Stimulated activated CD8-positive, alpha-beta memory T cell treated with anti-CD3 and anti-CD28 coated beads, Interleukin-15, amount 100 ng/mL, for 4 hours (primary cell): ENCODE results near the gene CADPS2.

Experiments
- DNase-seq, 2 donors: peaks; one replicate each; pipeline ENCODE4 v3.0.0-alpha.2; 2020; ENCODE audit warnings: low read depth in 2 of 2

Gene CADPS2

DNA sequence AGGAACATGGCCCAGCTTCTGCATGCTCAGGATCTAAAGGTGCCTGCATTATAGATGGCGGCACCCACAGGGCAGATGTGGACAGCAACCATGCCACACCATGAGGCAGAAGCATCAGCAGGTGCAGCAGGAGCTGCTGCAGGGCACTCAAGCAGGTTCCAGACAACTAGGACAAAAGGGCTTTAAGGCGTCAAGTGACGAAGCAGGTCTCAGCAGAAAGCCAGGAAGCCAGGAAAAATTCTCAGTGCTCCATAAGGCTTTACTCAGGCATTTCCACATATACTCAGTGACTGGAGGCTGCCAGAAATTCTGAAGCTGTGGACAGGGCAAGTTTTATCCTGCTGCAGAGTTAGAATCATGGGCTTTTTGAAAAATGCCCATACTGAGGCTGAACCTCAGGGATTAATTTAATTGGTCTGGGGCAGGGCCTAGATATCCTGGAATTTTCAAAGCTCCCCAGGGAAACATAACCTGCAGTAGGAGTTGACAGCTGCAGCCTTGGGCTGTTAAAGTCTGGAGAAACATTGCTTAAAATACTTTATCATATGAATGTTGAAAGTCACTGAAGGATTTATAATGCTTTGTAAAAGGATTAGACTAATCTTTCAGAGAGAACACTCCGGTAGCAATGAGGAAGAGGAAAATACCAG lies 115.4 kb downstream of the CADPS2 start:
- no peak for DNase-seq

DNA sequence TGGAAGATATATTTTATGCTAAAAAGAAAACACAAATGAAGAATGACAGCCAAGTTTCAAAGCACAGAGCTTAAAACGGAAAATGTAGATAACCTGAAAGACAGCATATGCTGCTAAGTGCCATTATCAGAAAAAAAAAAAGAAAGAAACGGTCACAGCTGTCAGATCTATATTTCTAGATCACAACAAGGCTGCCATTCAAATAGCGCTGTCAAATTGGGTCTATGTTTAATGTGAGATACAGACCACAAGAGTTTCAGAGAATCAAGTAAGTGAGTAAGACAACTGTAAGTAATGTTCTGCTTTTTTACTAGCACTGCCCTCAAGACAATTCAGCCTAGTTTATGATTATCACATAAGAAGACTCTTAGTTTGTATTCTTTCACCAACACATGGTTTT lies 117.4 kb downstream of the CADPS2 start:
- DNase-seq: no peak

DNA sequence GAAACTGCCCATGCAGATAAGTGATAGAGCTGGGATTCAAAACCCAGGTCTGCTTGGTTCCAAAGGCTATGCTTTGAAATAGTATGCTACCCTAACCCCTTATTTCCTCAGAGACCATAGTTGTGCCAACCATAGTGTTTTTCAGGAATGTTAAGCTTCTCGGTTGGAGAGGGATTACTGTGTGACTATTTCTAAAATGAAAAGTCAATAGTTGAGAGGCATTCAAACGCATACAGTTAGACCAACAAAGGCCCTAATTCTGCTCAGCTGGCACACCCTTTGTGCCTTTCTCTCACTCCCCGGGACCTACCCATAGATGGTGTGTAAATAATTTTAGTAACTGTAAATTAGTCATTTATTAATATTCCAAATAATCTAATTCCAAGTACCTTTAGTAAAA lies 118.9 kb downstream of the CADPS2 start:
- DNase-seq: no peak

DNA sequence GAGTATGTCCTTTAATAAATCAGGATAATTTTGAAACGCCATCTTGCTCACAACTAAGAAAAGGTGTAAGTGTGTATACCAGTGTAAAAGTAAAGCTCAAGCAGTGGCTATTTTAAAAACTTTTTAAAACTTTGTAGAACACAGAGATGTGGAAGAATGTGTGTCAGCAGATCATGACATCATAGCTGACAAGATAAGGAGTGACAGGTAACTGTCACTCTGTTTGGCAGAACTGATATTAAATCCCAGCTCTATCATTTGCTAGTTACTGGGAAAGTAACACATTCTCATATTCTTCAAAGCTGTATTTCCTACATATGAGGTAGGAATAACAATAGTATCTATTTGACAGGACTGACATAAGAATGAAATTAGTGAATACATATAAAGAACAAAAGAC lies 119.7 kb downstream of the CADPS2 start:
- DNase-seq: no peak

DNA sequence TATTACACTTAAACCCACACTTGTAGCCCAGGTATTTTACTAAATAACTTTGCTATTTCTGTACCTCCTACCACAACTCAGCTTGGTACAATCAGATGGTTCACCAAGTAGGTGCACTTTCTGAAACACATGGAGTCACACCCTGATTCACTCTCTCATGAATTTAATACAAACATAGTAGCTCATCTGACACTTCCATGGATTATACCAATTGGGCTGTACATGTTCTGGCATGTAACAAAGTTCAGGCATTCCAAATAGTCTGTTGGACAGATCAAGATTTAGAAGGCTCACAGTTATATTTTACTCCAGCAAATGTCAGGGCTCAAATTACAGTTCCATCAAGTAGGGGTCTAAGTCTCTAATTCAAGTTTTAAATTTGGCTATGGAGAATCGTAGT lies 121.4 kb downstream of the CADPS2 start:
- no peak for DNase-seq

DNA sequence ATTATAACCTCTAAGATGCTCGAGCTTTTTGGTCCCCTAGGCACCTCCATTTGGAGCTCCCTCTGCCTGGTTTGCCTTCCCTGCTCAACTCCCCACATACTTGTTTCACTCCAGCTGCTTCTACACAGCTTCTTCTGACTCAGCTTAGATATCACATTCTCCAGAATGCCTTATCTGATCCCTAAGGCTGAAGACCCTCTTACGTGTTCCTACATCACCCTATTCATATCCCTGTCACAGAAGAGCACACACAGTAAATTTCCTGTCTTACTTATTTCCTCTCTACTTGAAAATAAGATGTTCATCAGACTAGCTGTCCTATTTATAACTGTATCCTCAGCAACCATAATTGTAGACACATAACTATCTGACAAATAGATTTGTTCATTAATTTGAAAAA lies 122.2 kb downstream of the CADPS2 start:
- no peak for DNase-seq

DNA sequence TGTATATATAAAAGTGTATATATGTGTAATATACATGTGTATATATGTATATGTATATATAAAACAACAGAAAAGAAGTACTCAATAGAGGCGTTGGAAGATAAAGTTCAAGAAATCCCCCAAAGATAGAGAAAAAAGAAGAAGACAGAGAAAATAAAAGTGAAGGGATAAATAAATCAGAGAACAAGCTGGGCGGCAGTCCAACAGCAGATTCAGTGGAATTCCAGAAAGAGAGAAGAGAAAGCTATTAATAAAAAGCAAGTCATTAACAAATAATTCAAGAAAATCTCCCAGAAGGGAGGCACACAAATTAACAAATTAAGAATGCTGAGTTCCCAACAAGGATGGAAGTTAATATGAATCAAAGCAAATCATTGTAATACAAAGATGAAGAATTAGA lies 124.2 kb downstream of the CADPS2 start:
- DNase-seq: no peak

DNA sequence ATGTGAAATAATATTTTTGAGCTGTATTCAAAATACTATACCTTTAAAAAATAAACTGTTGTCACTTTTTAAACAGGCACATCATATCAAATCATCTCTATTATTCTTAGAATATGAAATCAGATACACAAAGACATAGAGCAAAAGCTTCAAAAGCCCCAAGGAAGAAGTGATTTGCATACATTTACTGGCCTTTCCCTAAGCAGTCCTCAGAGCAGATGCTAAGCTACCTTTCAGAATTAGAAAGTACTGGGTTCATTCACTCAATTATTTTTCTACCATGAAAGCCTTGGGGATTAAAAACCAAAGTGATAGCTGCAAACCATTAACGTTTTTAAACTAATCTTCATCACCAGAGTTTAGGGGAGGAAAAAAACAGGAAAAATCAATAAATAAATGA lies 127.8 kb downstream of the CADPS2 start:
- no peak for DNase-seq

DNA sequence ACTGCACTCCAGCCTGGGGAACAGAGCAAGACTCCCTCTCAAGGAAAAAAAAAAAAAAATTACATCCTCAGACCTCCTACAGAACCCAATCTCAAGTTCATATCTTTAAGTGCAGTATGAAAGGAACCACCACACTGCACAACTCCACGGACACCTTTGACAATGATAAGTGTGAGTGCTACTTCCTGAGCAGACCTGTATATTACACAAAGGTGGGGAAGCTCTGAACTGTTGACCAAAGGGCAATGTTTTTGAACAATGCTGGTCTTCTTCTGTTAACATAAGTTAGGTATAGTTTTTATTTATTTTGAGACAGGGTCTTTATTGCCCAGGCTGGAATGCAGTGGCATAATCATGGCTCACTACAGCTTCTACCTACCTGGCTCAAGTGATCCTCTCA lies 129.4 kb downstream of the CADPS2 start:
- no peak for DNase-seq

DNA sequence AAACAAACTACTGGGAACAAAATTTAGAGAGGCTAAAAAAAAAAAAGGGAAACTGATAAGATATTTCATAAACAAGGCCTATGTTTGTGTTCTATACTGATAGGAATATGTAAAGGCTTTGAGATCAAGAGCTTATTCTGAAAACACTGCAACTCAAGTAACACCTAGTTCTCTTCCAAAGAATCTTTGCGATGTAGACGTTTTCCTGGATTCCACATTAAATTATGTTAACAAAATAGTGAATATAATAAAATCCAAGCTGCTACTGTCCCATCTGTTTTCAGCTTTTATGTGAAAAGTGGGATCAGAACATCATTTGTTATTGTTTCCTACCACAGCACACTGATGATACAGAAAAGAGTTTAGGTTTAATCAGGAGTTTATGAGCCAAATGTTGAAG lies 130.6 kb downstream of the CADPS2 start:
- DNase-seq: no peak

DNA sequence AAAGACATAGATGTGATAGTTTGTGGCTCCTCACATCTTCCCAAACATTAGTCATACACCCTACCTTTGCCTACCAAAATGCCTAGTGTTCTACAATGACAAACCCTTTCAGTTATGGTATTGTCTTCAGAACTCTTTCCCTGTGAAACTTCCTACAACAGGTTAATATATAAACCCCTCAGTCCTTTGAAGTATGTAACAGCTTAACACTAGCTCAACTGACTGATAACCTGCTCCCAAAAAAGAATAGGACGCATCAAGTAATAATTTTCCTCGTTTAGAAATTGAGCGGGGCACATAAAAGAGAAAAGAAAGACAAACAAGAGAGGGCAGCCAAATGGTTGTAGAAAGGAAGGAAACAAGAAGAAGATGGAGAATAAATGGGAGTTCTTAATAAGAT lies 133.7 kb downstream of the CADPS2 start:
- DNase-seq: no peak

DNA sequence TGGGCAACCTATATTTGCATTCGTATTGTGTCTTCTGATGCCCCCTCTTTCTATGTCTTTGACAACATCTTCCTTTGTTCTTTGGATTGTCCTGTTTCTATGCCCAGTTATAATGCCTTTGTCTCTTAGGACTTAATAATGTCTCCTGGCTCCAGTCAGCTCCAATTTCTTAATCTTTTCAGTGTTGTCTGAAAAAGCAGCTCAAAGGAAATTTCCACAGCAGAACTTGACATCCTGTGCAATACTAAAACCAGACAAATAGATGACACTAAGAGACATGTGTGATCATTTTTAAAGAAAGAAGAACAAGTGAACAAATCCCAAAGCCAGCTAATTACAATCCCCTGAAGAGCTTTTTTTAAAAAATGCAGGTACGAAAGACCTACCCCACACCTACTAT lies 135.9 kb downstream of the CADPS2 start:
- DNase-seq: no peak

DNA sequence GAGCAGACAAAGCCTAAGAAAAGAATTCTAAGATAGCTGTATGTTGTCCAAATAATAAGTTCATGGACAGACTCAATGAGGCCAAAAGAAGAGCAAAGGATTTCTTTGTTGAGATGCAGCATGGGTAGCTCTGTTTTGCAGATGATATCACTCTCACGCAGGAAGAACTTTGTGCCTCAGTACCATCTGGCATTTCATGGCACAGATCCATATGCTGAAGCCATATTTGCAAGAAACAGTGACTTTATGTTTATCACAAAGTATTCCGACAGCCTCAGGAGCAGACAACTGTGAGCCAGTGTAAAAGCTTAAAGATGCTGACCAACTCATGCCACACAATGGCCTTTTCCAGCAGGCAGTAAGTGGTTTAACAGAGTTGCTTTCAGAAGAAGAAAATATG lies 138.1 kb downstream of the CADPS2 start:
- DNase-seq: no peak

DNA sequence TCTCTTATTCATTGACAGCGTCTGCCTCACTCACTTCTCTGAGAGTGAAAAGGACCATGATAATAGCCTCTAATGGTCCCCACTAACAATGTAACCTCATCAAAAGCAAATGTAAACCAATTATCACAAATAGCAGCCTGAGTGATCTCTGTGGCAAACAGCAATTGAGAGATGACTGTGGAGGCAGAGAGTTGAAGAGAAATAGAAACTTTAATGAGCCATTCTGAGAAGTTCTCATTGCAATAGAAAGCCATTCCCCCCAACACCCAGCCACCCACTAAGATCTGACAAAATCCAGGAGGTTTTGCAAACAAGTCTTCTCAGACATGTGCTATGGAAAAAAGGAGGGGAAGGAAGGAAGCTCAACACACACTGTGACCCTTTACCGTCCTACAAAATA lies 139.3 kb downstream of the CADPS2 start:
- no peak for DNase-seq

DNA sequence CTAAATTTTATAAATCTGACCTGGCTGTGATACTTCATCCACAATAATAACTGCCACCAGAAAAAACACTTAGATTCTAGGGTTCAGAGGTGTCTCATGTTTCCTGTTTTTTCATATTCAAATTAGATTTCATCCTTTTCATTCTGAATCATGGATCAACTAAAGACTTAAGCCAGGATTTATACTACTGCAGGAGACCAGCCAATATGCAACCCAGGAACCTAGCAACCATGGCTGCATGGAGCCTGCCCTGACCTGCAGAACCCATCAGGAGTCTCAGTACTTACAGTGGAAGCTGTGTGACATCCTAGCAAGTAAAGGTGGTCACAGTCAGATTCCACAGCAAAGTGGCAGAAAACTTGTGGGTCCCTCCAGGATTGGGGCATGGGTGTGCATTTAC lies 143.0 kb downstream of the CADPS2 start:
- DNase-seq: no peak

DNA sequence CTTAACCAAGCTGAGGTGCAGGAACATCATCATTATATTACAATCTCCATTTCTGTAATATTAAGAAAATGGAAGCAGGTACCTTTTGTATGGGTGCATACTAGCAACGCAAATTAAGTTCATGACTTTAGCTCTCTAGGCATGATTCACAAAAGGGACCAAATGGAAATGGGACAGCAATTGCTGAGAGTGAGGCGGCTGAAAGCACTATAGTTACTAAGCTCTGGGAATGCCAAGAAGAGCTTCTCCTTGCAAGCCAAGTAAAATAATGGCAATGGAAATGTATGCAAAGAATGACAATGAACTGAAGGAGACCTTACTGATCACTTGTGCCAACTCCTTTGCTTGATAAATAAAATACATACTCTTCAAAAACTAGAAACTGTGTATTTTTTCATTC lies 147.3 kb downstream of the CADPS2 start:
- DNase-seq: no peak

DNA sequence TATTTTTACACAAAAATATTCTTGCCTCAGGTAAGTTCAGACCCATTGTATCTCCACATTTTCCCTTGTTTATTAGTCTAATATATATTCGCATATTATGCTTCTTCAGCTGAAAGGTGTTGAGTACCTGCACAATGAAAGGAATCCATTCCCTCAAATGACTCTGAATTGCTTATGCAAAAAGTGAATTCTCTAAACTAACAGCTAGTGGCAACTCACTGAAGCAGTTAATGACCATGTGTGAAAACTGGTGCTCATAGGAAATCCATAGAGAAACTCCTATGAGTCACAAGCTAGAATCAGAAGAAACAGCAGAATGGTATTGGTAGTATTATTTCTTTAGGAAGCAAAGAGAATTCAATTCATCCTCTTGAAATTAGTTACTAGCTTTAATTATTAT lies 150.1 kb downstream of the CADPS2 start:
- DNase-seq: no peak

DNA sequence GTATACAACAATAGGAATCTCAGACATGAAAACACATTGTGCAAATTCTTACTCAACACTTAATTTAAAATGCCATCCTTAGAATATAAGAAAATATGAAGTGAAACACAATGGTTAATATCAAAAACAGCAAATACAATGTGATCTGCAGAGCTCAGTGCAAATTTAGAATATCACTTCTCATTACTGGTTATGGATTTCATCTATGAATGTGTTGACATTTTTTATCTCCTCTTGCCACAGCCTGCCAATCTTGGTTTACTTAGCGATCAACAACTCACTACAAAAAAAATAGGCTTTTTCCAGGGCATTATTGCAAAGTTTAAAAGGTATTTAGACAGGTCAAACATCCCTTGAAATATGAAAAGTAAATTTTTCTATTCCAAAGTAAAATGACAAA lies 158.5 kb downstream of the CADPS2 start:
- DNase-seq: no peak

DNA sequence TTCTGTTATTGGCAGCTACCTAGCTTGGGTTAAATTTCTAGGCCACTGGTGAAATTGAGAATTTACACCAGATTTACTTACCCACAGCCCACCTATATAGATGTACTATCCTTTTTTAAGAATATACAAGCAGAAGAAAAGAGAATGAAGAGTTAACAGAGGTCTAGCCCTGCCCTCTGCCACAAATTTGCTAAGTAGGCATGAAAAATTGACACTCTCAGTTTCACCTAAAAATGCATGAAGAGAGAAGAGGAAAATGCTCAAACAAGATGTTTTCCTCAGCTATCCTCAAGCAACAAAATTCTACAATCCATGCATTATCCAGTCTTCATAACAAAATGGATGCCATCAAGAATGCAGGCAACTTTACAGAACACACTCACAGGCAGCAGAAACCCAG lies 158.9 kb downstream of the CADPS2 start:
- no peak for DNase-seq

DNA sequence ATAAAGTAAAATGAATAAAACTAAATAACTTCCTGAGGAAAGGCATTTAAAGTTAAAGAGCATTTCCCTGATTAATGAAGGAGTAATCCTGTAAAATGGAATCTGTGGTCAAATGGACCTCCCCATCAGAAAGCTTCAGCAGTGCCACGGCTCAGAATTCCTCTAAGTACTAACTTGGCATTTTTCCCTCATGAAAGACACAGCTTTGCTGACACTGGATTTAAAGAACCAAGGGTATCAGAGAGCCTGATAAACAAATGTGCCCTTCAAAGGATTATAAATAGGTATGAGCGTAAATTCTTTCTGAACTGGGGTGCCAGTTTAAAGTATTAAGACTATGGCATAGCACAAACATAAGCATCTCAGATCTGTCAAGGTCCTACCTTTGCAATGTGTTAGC lies 159.4 kb downstream of the CADPS2 start:
- no peak for DNase-seq

DNA sequence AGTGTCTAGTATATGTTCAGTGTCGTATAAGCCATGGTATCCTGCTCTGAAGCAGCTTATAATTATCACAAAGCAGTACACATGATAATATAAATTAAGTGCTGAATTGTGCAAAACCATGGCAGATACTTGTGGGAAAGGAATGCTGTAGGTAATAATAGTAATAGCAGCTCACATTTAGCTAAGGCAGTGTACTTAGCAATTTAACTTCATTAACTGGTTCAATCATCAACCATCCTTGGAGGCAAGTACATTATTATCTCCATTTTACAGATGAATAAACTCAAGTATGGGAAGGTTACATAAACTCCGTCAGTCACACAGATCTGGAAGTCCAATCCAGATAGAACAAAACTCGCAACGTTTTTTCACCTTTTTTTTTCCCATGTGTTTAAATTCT lies 161.9 kb downstream of the CADPS2 start:
- no peak for DNase-seq

DNA sequence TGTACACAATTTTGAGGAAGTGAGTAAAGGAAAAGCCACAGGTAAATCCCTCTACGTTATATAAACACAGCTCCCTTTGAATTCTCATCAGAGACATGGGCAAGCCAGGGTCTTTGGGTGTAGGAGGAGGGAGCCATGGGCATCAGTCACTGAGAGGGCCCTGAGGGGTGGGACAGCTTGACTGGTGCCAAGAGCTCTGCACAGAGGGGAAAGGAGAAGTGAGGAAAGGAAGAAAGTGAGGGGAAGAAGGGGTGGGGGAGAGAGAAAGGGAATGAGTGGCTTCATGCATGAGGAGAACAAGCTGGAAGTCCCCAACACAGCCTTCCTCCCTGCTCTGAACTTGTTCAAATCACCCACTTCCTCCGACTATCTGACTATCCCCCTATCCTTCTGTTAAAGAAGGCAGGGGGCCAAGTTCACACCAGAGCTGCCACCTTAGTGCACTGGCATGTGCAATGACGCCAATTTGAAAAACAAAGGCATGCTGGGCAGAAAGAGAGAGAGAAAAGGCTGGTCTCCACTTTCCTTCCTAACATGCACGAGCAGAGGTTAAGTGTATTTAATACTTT lies 167.2 kb downstream of the CADPS2 start:
- DNase-seq: no peak

DNA sequence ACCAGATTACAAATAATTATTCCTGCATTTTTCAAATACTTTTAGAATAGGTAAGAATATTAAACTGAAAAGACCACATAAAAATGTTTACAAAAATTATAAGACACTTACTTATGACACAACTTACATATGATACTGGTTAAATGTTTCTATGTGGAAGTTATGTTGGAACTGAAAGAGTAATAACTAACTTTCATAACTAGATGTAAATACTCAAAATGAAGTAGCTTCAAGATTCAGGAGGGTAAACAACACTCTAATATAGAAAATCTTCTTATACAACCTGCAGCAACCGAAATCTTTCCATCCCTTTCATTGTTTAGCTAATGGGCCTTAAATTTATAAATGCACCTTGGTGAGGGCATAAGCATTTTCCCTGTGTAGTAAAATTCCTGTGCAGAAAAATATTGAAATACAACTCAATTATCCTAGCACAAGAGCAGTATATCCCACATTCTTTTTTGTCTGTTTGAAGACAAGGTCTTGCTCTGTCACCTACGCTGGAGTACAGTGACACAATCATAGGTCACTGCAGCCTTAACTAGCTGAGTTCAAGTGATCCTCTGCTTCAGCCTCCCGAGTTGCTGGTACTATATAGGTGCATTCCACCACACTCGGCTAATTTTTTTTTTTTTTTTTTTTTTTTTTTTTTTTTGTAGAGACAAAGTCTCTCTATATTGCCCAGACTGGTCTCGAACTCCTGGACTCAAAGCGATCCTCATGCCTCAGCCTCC lies 168.7 kb downstream of the CADPS2 start:
- DNase-seq: no peak

DNA sequence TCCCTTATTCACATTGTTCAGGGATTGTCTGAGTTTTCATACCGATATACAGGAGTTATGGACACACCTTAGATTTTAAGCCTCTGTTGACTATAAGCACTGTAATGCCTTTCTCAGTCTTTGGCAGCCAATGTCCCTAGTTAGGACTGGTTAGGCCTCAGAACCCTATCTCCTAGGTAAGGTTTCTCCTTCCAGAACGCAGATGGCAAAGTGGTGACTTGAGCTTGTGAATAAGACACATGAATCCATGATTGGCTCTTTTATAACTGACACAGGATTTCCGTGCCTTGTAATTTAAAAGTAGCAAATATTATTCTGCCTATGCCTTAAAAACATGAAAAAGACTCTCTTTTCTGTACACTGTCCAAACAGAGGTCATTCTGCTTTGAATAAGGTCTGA lies 171.1 kb downstream of the CADPS2 start:
- no peak for DNase-seq
